ENCODE data around the gene KIF3A.

- TF ChIP-seq, protein P1, sequence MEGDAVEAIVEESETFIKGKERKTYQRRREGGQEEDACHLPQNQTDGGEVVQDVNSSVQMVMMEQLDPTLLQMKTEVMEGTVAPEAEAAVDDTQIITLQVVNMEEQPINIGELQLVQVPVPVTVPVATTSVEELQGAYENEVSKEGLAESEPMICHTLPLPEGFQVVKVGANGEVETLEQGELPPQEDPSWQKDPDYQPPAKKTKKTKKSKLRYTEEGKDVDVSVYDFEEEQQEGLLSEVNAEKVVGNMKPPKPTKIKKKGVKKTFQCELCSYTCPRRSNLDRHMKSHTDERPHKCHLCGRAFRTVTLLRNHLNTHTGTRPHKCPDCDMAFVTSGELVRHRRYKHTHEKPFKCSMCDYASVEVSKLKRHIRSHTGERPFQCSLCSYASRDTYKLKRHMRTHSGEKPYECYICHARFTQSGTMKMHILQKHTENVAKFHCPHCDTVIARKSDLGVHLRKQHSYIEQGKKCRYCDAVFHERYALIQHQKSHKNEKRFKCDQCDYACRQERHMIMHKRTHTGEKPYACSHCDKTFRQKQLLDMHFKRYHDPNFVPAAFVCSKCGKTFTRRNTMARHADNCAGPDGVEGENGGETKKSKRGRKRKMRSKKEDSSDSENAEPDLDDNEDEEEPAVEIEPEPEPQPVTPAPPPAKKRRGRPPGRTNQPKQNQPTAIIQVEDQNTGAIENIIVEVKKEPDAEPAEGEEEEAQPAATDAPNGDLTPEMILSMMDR (IDR thresholded peaks at IDR 0.05) = no peak
- no peak for TF ChIP-seq POLR2A (IDR thresholded peaks at IDR 0.05)
Observed at GRCh38 chr5:132668706-132669454, 68.5 kb downstream of the KIF3A start.

Data from testis (tissue), 2 donors.